ENCODE data around the gene PORCN.

Gene PORCN

GRCh38 chrX:48508400-48509244 is at the start of gene PORCN:
TSS of gene PORCN (plus strand) at chrX:48508992. CDS start at chrX:48509821, 829 bp downstream.
- peak; percentile 64 for DNase-seq (ENCODE audit: low read depth, low spot score)

- no peak for DNase-seq (ENCODE audit: low read depth, low spot score)
Observed at GRCh38 chrX:48459483-48459882, 49.3 kb upstream of the PORCN start.

- no peak for DNase-seq (ENCODE audit: low read depth, low spot score)
Observed at GRCh38 chrX:48460031-48460430, 48.8 kb upstream of the PORCN start.

DNA sequence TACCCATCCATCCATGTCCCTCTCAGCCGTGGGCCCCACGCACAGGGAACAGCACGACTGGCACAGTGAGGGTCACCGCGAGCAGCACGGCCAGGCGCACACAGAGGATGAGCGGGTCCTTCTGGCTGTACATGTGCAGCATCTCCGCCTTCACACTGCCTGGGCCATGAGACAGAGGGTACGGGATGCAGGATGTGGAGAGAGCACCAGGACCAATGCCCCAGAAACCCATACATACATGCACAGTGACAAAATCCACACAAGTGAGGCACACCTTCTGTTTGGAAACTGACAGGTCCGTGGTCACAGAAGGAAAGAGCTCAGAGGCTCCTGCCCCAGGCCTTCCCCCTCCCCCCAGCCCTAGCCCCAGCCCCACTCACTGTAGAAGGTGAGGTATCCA is 48.2 kb upstream of the PORCN start:
- DNase-seq (ENCODE audit: low read depth, low spot score) = no peak

DNA sequence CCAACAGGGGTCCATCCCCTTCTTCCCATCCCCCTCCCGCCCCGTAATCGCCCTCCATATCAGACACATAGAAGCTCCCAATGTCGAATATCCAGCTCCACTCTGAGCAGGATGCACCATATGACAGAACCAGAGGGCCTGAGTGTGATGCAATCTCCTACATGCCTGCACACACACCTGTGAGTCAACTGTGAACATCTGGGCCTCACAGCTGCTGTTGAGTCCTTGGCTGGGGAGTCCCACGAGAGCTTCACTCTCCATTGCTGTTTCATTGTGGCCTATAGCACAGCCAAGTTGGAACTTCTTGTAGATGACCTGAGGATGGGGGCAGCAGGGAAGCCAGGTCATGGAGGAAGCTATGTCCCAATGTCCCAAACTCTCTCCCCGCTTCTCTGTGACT is 47.0 kb upstream of the PORCN start:
- no peak for DNase-seq (ENCODE audit: low read depth, low spot score)

GRCh38 chrX:48465336-48465933 is 43.4 kb upstream of the PORCN start:
- DNase-seq (ENCODE audit: low read depth, low spot score) = no peak

- no peak for DNase-seq (ENCODE audit: low read depth, low spot score)
Observed at GRCh38 chrX:48466696-48467095, 42.1 kb upstream of the PORCN start.

DNA sequence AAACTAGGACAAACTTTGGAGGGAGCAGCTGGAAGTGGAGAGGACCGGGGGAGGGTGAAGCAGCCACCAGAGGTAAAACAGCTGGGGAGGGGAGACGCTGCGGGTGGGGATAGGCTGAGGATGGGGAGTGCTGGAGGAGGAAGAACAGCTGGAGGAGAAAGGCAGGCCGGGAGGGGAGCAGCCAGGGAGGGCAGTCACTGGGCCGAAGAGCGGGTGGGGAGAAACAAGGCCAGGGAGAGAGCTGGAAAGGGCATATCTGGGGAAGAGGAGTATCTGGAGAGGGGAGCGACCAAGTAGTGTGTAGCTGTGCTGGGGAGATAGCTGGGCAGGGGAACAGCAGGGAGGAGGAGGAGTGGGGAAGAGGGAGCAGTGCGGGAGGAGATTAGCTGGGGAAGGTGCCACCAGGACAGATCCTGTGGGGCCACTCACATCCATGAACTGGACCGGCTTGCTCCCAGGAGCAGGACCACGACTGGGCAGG is 41.5 kb upstream of the PORCN start:
- DNase-seq (ENCODE audit: low read depth, low spot score) = no peak

GRCh38 chrX:48468247-48468671 is 40.5 kb upstream of the PORCN start:
- DNase-seq (ENCODE audit: low read depth, low spot score) = peak; percentile 39

DNA sequence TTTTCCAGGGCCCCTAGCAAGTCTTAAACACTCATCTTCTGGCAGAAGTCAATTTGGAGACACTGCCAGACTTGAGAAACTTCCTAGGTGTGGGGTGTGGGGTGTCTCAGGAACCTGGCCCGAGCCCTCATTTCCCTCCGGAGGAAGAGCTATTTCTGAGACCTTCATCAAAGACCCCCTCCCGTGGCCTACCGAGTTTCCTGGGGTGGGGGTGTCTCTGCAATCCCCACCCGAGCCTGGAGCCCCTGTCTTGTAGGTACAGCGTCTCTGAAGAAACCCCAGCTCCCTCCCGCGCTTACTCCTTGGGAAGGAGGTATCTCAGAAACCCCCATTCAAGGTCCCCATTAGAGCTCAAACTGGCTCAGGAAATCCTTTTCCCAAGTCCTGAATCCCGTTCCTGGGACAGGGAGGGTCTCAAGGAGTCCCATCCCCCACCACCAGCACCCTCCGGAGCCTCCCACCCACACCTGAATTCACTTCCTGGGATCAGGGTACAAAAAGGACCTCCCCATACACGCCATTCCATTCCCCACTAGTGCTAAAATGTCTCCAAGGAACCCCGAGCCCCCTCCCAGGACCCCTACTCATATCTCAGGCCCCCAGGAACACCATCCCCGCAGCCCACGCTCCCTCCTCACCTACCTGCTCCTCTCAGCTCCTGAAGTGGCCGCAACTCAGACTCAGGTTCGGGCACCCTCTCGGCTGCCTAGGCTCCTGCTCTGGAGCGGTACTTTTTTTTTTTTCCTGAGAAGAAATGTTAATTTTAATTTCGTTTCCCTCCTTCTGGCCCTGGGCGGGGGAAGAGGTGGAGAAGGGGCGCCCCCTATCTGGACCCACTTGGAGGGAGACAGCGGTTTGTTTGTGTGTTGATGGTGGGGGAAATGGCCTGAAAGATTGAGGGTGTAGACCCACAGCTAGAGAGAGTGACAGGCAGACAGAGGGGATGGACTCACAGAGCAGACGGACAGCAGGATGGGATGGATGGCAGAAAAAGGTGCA is 39.8 kb upstream of the PORCN start:
- DNase-seq (ENCODE audit: low read depth, low spot score) = no peak

GRCh38 chrX:48470110-48470832 is 38.5 kb upstream of the PORCN start, which contains the start of gene SLC38A5:
TSS of gene SLC38A5 (minus strand) at chrX:48470260. CDS start at chrX:48467924, 2,336 bp downstream.
- DNase-seq (ENCODE audit: low read depth, low spot score) = no peak

DNA sequence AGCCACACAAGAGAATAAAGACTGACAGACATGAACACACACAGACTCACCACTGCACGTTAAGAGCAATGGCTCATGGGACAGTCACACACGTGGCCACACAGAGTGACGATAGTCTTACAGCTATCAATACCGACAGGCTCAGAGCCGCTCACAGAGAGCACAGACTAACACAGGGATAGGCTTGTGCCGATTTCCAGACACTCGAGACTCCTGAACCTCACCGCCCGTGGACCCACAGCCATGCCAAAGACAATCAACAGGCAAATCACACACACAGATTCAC is 38.0 kb upstream of the PORCN start:
- no peak for DNase-seq (ENCODE audit: low read depth, low spot score)

- DNase-seq (ENCODE audit: low read depth, low spot score) = no peak
Observed at GRCh38 chrX:48471504-48471903, 37.3 kb upstream of the PORCN start.

GRCh38 chrX:48472225-48472624 is 36.6 kb upstream of the PORCN start:
- no peak for DNase-seq (ENCODE audit: low read depth, low spot score)

DNA sequence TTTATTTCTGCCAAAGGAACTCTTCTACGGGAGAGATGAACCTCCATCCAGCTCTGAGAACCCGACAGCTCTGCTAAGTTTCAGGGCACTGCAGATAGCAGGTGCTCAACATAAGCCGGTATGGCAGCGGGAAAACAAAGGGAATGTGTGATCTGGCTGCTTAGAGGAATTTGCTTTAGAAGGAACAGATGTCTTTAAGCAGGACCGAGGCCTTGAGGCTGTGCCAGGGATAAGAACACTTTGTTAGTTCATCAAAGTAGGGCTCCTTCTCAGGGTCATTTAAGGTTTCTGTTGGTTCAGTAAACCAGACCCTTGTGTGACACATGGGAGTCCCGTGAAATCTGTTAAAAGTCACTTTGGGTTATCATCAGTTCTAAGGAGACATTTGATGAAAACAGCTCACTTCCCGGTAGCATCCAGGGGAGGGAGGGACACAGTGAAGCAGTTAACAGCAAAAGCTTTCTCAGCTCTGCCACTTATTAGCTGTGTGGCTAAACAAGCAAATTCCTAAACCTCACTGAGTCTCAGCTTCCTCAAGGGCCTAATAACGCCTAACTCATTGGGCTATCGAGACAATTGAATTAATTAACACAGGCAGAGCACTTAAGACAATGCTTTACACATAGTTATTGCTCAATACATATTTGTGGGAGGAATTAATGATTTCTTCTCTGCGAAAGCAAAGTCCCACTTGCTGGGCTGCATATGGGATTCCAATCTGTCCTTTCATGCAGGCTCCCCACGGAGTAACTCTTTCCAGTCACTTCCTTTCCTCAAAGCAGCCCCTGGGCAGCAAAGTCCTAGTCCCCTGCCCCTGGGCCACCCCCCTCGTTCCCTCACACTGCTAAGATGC is 35.7 kb upstream of the PORCN start:
- DNase-seq (ENCODE audit: low read depth, low spot score) = no peak

DNA sequence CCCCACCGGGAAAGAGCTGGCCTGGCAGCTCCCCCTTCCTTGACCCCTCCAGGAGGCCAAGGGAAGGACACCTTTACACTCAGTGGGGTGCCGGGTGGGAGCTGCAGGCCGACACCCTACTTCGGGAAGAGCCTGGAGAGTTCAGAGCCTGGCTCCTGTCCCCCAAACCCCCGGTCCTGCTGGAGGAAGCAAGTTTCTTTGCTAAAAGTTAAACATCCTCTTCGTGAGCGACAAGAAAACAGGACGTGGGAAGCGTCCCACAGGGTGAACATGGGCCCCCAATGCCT is 35.1 kb upstream of the PORCN start:
- DNase-seq (ENCODE audit: low read depth, low spot score) = no peak

- DNase-seq (ENCODE audit: low read depth, low spot score) = no peak
Observed at GRCh38 chrX:48474127-48474526, 34.7 kb upstream of the PORCN start.

- no peak for DNase-seq (ENCODE audit: low read depth, low spot score)
Observed at GRCh38 chrX:48474581-48474980, 34.2 kb upstream of the PORCN start.

DNA sequence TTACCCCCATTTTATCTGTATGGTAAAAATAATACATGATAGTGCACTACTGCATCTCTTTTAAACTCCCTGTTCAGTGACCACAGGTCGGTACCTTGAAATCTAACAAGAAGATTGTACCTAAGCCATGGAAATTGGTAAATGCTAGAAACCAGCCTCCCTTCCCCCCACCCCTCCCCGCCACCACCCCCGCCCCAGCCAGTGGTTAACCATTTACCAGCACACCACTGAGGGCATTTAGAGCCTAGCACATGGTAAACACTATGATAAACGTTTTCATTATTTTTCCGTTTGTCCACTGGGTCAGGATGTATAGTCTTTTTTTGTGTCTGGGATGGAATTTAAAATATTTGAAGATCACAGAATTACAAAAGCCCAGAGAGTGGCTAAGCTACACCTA is 33.5 kb upstream of the PORCN start:
- no peak for DNase-seq (ENCODE audit: low read depth, low spot score)

DNA sequence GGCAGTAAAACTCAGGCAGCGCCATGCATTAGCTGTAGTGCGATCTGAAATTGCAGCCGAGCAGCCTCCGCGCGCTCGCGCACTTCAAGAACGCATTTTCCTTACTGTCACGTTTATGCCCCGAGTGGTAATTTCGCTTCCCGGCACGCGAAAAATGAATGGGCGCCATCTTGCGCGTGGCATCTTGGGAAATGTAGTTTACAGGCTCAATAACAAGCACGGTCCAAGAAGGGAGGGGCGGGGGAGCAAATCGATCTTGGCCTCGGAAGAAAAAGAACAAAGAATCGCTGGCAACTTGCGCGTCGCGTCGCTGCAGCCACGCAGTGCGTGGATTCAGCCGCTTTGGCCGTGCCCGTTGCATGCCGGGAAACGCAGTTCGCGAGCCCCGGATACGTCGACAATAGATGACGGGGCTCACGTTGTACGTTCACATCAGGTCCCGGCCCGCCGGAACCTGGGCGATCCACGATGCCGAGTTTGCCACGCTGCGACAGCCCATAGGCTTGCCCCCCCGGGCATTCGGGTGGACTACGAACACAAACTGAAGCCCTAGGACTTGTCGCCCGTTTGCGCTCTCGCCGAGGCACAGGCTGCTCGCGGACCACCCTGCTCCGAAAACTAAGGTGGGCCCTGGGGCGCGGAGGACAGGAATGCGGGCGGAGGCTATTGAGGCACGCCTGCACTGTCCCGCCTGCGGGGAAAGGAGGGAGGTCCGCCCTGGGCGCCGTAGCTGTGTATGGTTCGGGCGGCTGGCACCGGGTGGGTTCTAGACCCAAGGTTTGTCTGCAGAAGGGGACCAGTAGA is 32.8 kb upstream of the PORCN start, which contains the start of gene FTSJ1:
Gene FTSJ1 (plus strand): TSS at position 426 of the 804 bp plus-strand sequence. CDS start 1,849 bp downstream, outside the sequence.
- DNase-seq (ENCODE audit: low read depth, low spot score) = peak; percentile 66
